ENCODE measurements around the gene LDAH. TPM values are rescaled to one million over a fixed set of nuclear protein-coding genes. Genes with fewer than 3 reads are reported as not detected.

LDAH gene
- total RNA-seq, 2 donors from 2014 or later = 3.5 to 6.0 TPM

DNA sequence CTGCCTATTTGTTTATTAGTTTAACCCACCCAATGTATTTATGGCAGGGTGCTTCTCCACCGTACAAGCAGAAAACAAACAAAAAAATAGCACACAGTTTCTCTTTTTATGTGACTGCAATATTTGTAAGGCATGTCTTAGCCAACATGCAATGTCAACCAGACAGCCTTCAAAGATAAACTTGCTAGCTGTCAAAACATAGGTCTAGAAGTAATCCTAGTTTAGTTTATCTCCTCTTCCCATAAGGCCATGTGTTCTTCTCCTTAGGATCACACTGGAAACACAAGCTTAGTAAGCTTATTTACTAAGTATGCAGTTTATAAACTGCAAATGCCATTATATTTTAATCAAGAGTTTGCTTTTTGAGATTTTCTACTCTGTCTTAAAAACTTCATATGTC, 75.6 kb downstream of the LDAH start:
- H3K9me3 ChIP-seq = peaks cover 0 to 6% of the 10 kb centered on the region in 2 donors
- H3K27ac ChIP-seq = no peak overlapping the region
- H3K36me3 ChIP-seq = peaks cover 4% of the 10 kb centered on the region
- H3K4me3 ChIP-seq = no peak overlapping the region
- no peaks in the 10 kb centered on the region for H3K27me3 ChIP-seq
- no peak for DNase-seq (ENCODE audit: low spot score)
- H3K4me1 ChIP-seq = no peaks in the 10 kb centered on the region
- TF ChIP-seq, protein P1, sequence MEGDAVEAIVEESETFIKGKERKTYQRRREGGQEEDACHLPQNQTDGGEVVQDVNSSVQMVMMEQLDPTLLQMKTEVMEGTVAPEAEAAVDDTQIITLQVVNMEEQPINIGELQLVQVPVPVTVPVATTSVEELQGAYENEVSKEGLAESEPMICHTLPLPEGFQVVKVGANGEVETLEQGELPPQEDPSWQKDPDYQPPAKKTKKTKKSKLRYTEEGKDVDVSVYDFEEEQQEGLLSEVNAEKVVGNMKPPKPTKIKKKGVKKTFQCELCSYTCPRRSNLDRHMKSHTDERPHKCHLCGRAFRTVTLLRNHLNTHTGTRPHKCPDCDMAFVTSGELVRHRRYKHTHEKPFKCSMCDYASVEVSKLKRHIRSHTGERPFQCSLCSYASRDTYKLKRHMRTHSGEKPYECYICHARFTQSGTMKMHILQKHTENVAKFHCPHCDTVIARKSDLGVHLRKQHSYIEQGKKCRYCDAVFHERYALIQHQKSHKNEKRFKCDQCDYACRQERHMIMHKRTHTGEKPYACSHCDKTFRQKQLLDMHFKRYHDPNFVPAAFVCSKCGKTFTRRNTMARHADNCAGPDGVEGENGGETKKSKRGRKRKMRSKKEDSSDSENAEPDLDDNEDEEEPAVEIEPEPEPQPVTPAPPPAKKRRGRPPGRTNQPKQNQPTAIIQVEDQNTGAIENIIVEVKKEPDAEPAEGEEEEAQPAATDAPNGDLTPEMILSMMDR (IDR thresholded peaks at IDR 0.05) = no peak

DNA sequence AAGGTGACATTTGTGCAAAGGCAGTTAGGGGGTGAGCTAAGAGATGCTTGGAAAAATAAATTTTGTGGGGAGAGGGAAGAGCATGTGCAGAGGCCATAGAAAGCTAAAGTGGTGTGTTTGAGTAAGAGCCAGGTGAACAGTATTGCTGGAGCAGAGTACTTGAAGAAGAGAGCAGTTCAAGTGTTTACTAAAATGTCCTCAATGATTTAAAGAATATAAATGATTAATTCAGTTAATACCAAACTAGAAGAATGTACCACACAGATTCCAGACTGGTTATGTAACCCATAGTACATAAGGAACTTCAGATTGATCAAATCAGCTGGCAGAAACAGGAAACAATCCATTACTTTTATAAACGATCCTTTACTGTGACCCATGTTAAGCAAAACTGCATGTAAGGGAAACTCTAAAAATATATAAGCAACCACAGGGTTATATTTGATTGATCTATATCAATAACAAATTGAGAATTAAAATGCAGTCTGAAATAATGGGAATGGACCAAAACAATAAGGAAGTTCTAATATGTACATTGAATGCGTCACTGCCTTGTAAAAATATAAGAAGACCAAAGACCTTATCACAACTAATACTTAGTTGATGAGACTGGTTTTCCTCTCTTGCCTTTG, 76.9 kb downstream of the LDAH start:
- Histone ChIP-seq H3K36me3 (peaks cover 4% of the 10 kb centered on the region), H3K27me3 (no peaks in the 10 kb centered on the region), H3K9me3 (no peaks in the 10 kb centered on the region), H3K4me3 (no peak overlapping the region), H3K27ac (no peak overlapping the region), H3K4me1 (no peaks in the 10 kb centered on the region)
- TF ChIP-seq, protein P1 (IDR thresholded peaks at IDR 0.05) = no peak
- DNase-seq (ENCODE audit: low spot score) = no peak

DNA sequence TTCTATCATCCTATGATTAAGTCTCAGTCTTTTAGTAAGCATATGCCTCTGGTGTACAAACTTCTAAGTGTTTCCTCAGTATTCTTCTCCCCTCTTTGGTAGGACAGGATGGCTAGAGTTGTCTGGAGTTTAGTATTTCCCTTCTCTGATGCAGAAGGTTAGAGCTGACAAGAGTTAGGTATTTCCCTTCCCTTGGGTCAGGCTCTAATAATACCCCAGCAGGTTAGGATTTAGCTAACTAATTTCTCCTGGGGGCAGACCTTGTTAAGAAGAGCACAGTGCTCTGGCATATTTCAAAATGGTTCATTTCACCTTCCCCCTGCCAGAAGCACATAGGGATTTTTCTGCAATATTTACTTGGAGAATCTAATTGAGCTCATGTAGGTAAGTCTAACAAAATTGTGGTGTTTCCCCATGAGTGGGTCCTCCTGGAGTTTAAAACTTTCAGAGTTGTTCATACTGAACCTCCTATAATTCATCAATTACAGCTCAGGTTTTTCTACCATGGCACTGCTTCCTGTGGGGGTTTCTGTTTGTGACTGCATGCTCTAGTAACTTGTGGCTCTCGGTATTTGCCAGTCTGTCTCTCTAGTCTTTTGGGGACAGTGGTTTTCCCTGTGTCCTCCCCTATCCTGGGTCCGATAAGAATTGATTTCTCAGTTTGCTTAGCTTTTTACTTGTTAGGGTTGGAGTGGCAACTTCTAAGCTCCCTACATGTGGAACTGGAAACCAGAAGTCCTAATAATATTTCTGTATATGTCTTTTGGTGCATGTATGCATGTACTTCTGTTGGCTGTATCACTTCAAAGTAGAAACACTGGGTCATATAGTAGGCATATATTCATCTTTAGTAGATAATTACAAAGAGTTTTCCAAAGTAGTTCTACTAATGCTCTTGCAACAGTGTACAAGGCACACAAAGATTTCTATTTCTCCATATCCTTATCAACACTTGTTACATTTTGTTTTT, 78.2 kb downstream of the LDAH start:
- H3K27ac ChIP-seq = no peak overlapping the region
- no peak for DNase-seq (ENCODE audit: low spot score)
- no peaks in the 10 kb centered on the region for H3K9me3 ChIP-seq
- no peaks in the 10 kb centered on the region for H3K27me3 ChIP-seq
- TF ChIP-seq, protein P1 (IDR thresholded peaks at IDR 0.05) = no peak
- no peak overlapping the region for H3K4me3 ChIP-seq
- no peaks in the 10 kb centered on the region for H3K4me1 ChIP-seq
- H3K36me3 ChIP-seq = no peaks in the 10 kb centered on the region

DNA sequence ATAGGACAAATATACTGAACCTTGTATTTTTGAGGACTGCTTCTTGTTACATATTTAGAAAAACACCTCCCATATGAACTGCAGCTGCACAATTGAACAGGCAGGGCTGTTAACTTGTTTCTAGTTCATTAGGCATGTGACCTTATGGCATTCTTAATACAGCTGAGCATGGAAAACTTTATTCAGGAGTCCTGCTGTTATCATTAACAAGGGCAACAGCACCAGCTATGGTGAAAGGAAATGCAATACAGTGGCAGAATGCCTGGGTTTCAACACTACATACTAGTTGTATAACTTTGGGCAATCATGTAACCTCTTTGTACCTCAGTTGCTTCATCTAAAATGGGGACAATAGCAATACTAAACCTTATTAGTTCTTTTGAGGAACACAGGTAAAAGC, 84.1 kb downstream of the LDAH start:
- TF ChIP-seq, protein P1 (IDR thresholded peaks at IDR 0.05) = no peak
- Histone ChIP-seq H3K9me3 (no peaks in the 10 kb centered on the region), H3K36me3 (peaks cover 3% of the 10 kb centered on the region), H3K4me1 (no peaks in the 10 kb centered on the region), H3K4me3 (no peak overlapping the region), H3K27ac (no peak overlapping the region), H3K27me3 (no peaks in the 10 kb centered on the region)
- DNase-seq (ENCODE audit: low spot score) = no peak

DNA sequence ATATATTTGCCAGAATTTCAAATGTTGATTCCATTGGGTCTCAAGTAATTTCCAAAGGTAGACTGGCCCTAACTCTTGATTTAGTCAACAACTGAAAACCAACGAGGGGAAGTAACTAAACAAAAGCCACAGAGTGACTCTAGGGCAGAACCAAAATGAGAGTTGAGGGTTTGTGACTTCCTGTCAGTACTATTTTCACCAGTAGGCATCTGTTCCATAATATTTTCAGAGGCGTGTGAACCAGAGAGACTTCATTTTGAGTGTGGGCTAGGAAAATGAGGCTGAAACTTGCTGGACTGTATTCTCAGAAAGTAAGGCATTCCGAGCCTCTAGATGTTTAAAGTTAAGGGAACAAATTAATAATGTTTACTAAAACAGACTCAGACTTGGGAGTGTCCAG, 85.4 kb downstream of the LDAH start:
- H3K4me3 ChIP-seq = no peak overlapping the region
- no peaks in the 10 kb centered on the region for H3K9me3 ChIP-seq
- no peak overlapping the region for H3K27ac ChIP-seq
- TF ChIP-seq, protein P1 (IDR thresholded peaks at IDR 0.05) = no peak
- peaks cover 3% of the 10 kb centered on the region for H3K36me3 ChIP-seq
- no peaks in the 10 kb centered on the region for H3K4me1 ChIP-seq
- no peak for DNase-seq (ENCODE audit: low spot score)
- H3K27me3 ChIP-seq = no peaks in the 10 kb centered on the region
